Panc1 (cell line): Measurements from ENCODE around the gene TRAF4.

Source experiments
- POLR2AphosphoS5 ChIP-seq: IDR thresholded peaks from 2 replicates; pipeline ENCODE4 v1.6.1; 2012; ENCODE audit warnings: mild to moderate bottlenecking, low read depth, low read length, moderate library complexity
- SIN3A ChIP-seq: IDR thresholded peaks from 2 replicates; pipeline ENCODE4 v1.6.1; 2012; ENCODE audit warnings: low read depth, mild to moderate bottlenecking, low read length, moderate library complexity, borderline replicate concordance; ENCODE audit not compliant: insufficient read depth
- TCF7L2 ChIP-seq: IDR thresholded peaks from 2 replicates; pipeline ENCODE4 v1.6.1; 2011; ENCODE audit warnings: mild to moderate bottlenecking, low read depth, low read length, inconsistent platforms
- TF ChIP-seq, protein P1 (sequence below): fragments of 450-650 bp; IDR thresholded peaks from 2 replicates; pipeline ENCODE4 v1.5.1; 2017; ENCODE audit warnings: mild to moderate bottlenecking

DNA sequence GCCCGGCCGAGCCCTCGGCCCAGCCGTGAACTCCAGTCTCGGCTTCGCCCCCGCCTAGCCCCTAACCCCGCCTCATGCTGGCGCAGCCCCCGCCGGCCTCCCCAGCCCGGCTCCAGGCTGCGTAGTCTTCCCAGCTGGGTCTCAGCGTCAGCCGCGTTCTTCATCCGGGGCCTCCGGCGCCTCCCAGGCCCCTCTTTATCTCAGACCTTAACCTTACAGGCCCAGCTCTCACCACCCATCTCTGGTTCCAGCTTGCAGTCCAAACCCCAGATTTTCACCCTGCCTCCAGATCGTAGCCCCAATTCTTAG is 32.1 kb upstream of the TRAF4 start, which contains the start of gene PROCA1:
- TF ChIP-seq, protein P1, sequence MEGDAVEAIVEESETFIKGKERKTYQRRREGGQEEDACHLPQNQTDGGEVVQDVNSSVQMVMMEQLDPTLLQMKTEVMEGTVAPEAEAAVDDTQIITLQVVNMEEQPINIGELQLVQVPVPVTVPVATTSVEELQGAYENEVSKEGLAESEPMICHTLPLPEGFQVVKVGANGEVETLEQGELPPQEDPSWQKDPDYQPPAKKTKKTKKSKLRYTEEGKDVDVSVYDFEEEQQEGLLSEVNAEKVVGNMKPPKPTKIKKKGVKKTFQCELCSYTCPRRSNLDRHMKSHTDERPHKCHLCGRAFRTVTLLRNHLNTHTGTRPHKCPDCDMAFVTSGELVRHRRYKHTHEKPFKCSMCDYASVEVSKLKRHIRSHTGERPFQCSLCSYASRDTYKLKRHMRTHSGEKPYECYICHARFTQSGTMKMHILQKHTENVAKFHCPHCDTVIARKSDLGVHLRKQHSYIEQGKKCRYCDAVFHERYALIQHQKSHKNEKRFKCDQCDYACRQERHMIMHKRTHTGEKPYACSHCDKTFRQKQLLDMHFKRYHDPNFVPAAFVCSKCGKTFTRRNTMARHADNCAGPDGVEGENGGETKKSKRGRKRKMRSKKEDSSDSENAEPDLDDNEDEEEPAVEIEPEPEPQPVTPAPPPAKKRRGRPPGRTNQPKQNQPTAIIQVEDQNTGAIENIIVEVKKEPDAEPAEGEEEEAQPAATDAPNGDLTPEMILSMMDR: no peak
- TF ChIP-seq TCF7L2: no peak; the same call in 1 of the 2 replicates
- TF ChIP-seq POLR2AphosphoS5: no peak
- TF ChIP-seq SIN3A: no peak
